HEK293 (cell line): ENCODE measurements around the gene MLEC.

ENCODE experiments used
- GLIS1 ChIP-seq: fragments of 450-650 bp; formaldehyde crosslinking; IDR thresholded peaks from 2 replicates; pipeline ENCODE4 v1.5.1; 2016; ENCODE audit warnings: missing biosample characterization, missing genetic modification characterization
- HOXC10 ChIP-seq: sonication (generic); formaldehyde crosslinking; IDR thresholded peaks from 2 replicates; pipeline ENCODE4 v1.8.1; 2023; ENCODE audit warnings: mild to moderate bottlenecking, missing genetic modification reagents
- ZBTB1 ChIP-seq: fragments of 450-650 bp; formaldehyde crosslinking; IDR thresholded peaks from 2 replicates; pipeline ENCODE4 v1.5.1; 2016; ENCODE audit warnings: missing biosample characterization, missing genetic modification characterization
- ZFP41 ChIP-seq: fragments of 450-650 bp; formaldehyde crosslinking; IDR thresholded peaks from 2 replicates; pipeline ENCODE4 v1.5.1; 2016; ENCODE audit warnings: missing biosample characterization, missing genetic modification characterization, borderline replicate concordance
- ZNF112 ChIP-seq: fragments of 450-650 bp; formaldehyde crosslinking; IDR thresholded peaks from 2 replicates; pipeline ENCODE4 v1.5.0; 2017; ENCODE audit warnings: missing biosample characterization, missing genetic modification characterization
- ZNF157 ChIP-seq: fragments of 450-650 bp; formaldehyde crosslinking; IDR thresholded peaks from 2 replicates; pipeline ENCODE4 v1.5.1; 2016; ENCODE audit warnings: missing biosample characterization, missing genetic modification characterization
- ZNF175 ChIP-seq: fragments of 450-650 bp; formaldehyde crosslinking; IDR thresholded peaks from 2 replicates; pipeline ENCODE4 v1.5.1; 2016; ENCODE audit warnings: missing biosample characterization, missing genetic modification characterization
- ZNF214 ChIP-seq: fragments of 450-650 bp; formaldehyde crosslinking; IDR thresholded peaks from 2 replicates; pipeline ENCODE4 v1.5.1; 2017; ENCODE audit warnings: missing biosample characterization, mild to moderate bottlenecking, missing genetic modification characterization, borderline replicate concordance
- ZNF23 ChIP-seq: fragments of 450-650 bp; formaldehyde crosslinking; IDR thresholded peaks from 2 replicates; pipeline ENCODE4 v1.5.1; 2016; ENCODE audit warnings: missing biosample characterization, missing genetic modification characterization, borderline replicate concordance
- ZNF341 ChIP-seq: fragments of 450-650 bp; formaldehyde crosslinking; IDR thresholded peaks from 2 replicates; pipeline ENCODE4; 2016; ENCODE audit warnings: low read depth, missing biosample characterization, missing genetic modification characterization
- ZNF37A ChIP-seq: fragments of 450-650 bp; IDR thresholded peaks from 2 replicates; pipeline ENCODE4 v1.5.1; 2018; ENCODE audit warnings: missing biosample characterization, missing genetic modification characterization
- ZNF521 ChIP-seq: fragments of 450-650 bp; formaldehyde crosslinking; IDR thresholded peaks from 2 replicates; pipeline ENCODE4 v1.5.1; 2017; ENCODE audit warnings: missing biosample characterization, mild to moderate bottlenecking, missing genetic modification characterization
- ZNF549 ChIP-seq: fragments of 450-650 bp; IDR thresholded peaks from 2 replicates; pipeline ENCODE4 v1.5.1; 2018; ENCODE audit warnings: missing biosample characterization, missing genetic modification characterization, mild to moderate bottlenecking, inconsistent platforms, moderate library complexity
- ZNF555 ChIP-seq: fragments of 450-650 bp; formaldehyde crosslinking; conservative IDR thresholded peaks from 2 replicates; pipeline ENCODE4 v1.5.1; 2017; ENCODE audit warnings: missing biosample characterization, mild to moderate bottlenecking, missing genetic modification characterization, inconsistent platforms
- ZNF624 ChIP-seq: fragments of 450-650 bp; formaldehyde crosslinking; IDR thresholded peaks from 2 replicates; pipeline ENCODE4 v1.5.1; 2017; ENCODE audit warnings: missing biosample characterization, missing genetic modification characterization
- ZNF654 ChIP-seq: fragments of 450-650 bp; formaldehyde crosslinking; IDR thresholded peaks from 2 replicates; pipeline ENCODE4 v1.5.1; 2016; ENCODE audit warnings: low read depth, missing biosample characterization, missing genetic modification characterization
- ZNF670 ChIP-seq: fragments of 450-650 bp; formaldehyde crosslinking; IDR thresholded peaks from 2 replicates; pipeline ENCODE4 v1.5.1; 2016; ENCODE audit warnings: missing biosample characterization, missing genetic modification characterization, low read depth
- ZNF707 ChIP-seq: fragments of 450-650 bp; formaldehyde crosslinking; IDR thresholded peaks from 2 replicates; pipeline ENCODE4 v1.5.1; 2016; ENCODE audit warnings: missing biosample characterization, missing genetic modification characterization
- ZNF776 ChIP-seq: fragments of 450-650 bp; formaldehyde crosslinking; IDR thresholded peaks from 2 replicates; pipeline ENCODE4 v1.5.0; 2017; ENCODE audit warnings: missing biosample characterization, missing genetic modification characterization, borderline replicate concordance
- ZNF777 ChIP-seq: fragments of 450-650 bp; formaldehyde crosslinking; IDR thresholded peaks from 2 replicates; pipeline ENCODE4 v1.5.1; 2017; ENCODE audit warnings: missing biosample characterization, missing genetic modification characterization, borderline replicate concordance
- ZXDB ChIP-seq: fragments of 450-650 bp; formaldehyde crosslinking; IDR thresholded peaks from 2 replicates; pipeline ENCODE4 v1.5.1; 2016; ENCODE audit warnings: missing biosample characterization, missing genetic modification characterization
- TF ChIP-seq, protein P1 (sequence below): fragments of 450-650 bp; formaldehyde crosslinking; IDR thresholded peaks from 2 replicates; pipeline ENCODE4 v1.5.1; 2016; ENCODE audit warnings: missing biosample characterization, missing genetic modification characterization
- TF ChIP-seq, protein P2 (sequence below): sonication (generic); formaldehyde crosslinking; IDR thresholded peaks from 2 replicates; pipeline ENCODE4 v1.8.1; 2022; ENCODE audit warnings: mild to moderate bottlenecking, moderate library complexity, missing genetic modification reagents
- TF ChIP-seq, protein P3 (sequence below): fragments of 450-650 bp; IDR thresholded peaks from 2 replicates; pipeline ENCODE4 v1.5.1; 2018; ENCODE audit warnings: missing biosample characterization, missing genetic modification characterization
- TF ChIP-seq, protein P4 (sequence below): fragments of 450-650 bp; IDR thresholded peaks from 2 replicates; pipeline ENCODE4 v1.5.1; 2018; ENCODE audit warnings: missing biosample characterization, mild to moderate bottlenecking, missing genetic modification characterization
- TF ChIP-seq, protein P5 (sequence below): fragments of 450-650 bp; formaldehyde crosslinking; IDR thresholded peaks from 2 replicates; pipeline ENCODE4 v1.5.1; 2016; ENCODE audit warnings: missing biosample characterization, missing genetic modification characterization
- TF ChIP-seq, protein P6 (sequence below): fragments of 450-650 bp; formaldehyde crosslinking; IDR thresholded peaks from 2 replicates; pipeline ENCODE4 v1.5.1; 2016; ENCODE audit warnings: missing biosample characterization, missing genetic modification characterization

The MLEC gene

DNA sequence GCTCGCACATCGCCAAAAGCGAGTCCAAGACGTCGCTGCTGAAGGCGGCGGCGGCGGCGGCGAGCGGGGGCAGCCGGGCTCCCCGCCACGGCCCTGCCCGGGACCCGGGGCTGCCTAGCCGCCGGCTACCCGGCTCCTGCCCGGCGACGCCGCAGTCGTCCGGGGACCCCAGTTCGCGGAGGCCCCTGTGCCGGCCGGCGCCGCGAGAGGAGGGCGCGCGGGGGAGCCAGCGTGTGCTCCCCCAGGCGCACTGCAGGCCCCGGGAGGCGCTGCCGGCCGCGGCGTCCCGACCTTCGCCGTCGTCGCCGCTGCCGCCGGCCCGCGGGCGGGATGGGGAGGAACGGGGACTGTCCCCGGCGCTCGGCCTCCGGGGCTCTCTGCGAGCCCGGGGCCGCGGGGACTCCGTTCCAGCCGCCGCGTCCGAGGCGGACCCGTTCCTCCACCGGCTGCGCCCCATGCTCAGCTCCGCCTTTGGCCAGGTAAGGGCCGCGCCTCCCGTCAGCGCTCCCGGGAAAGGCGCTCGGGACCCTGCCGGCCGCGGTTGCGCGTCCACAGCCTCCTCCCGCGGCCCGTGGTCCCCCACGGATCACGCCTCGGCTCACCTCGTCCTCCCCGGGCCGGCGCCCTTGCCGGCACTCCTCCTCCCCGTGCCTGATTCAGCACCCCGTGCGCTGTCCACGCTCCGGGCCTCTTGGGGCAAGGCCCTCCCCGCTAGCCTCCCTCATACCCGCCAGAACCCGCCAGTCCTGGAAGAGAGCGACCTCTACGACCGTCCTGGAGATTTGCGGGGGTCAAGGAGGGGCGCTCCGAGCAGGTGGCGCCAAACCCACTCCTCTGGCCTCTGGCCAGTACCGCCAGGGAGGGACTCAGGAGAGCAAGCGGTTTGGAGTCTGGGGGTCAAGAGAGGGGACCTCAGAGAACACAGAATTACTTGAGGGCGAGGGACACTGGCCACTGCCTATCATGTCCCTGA, 45.8 kb upstream of the MLEC start (continued):
- TF ChIP-seq HOXC10 (CRISPR knock-in tag) = no peak
- TF ChIP-seq, protein P1, sequence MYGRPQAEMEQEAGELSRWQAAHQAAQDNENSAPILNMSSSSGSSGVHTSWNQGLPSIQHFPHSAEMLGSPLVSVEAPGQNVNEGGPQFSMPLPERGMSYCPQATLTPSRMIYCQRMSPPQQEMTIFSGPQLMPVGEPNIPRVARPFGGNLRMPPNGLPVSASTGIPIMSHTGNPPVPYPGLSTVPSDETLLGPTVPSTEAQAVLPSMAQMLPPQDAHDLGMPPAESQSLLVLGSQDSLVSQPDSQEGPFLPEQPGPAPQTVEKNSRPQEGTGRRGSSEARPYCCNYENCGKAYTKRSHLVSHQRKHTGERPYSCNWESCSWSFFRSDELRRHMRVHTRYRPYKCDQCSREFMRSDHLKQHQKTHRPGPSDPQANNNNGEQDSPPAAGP (tag by site-specific recombination) = peak; percentile 57; the same call in 1 of the 2 replicates
- TF ChIP-seq ZNF157 (tag by site-specific recombination) = no peak
- no peak for TF ChIP-seq ZNF777 (tag by site-specific recombination)
- no peak for TF ChIP-seq ZNF670 (tag by site-specific recombination)
- TF ChIP-seq ZNF624 (tag by site-specific recombination) = no peak
- no peak for TF ChIP-seq ZNF654 (tag by site-specific recombination)
- no peak for TF ChIP-seq ZNF521 (tag by site-specific recombination)
- TF ChIP-seq ZNF549 (tag by site-specific recombination) = no peak
- no peak for TF ChIP-seq ZNF555 (tag by site-specific recombination)
- TF ChIP-seq ZBTB1 = no peak
- TF ChIP-seq ZNF214 (tag by site-specific recombination) = no peak
- TF ChIP-seq, protein P2, sequence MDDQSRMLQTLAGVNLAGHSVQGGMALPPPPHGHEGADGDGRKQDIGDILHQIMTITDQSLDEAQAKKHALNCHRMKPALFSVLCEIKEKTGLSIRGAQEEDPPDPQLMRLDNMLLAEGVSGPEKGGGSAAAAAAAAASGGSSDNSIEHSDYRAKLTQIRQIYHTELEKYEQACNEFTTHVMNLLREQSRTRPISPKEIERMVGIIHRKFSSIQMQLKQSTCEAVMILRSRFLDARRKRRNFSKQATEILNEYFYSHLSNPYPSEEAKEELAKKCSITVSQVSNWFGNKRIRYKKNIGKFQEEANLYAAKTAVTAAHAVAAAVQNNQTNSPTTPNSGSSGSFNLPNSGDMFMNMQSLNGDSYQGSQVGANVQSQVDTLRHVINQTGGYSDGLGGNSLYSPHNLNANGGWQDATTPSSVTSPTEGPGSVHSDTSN = no peak
- 0 out of 2 replicates have a peak, but pooled peaks have one; percentile 32 for TF ChIP-seq ZXDB (tag by site-specific recombination)
- TF ChIP-seq ZNF707 = no peak
- TF ChIP-seq ZNF776 (tag by site-specific recombination) = no peak
- TF ChIP-seq, protein P3, sequence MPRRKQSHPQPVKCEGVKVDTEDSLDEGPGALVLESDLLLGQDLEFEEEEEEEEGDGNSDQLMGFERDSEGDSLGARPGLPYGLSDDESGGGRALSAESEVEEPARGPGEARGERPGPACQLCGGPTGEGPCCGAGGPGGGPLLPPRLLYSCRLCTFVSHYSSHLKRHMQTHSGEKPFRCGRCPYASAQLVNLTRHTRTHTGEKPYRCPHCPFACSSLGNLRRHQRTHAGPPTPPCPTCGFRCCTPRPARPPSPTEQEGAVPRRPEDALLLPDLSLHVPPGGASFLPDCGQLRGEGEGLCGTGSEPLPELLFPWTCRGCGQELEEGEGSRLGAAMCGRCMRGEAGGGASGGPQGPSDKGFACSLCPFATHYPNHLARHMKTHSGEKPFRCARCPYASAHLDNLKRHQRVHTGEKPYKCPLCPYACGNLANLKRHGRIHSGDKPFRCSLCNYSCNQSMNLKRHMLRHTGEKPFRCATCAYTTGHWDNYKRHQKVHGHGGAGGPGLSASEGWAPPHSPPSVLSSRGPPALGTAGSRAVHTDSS = no peak
- TF ChIP-seq GLIS1 (tag by site-specific recombination) = peak; percentile 69
- TF ChIP-seq ZNF37A (tag by site-specific recombination) = no peak
- TF ChIP-seq, protein P4, sequence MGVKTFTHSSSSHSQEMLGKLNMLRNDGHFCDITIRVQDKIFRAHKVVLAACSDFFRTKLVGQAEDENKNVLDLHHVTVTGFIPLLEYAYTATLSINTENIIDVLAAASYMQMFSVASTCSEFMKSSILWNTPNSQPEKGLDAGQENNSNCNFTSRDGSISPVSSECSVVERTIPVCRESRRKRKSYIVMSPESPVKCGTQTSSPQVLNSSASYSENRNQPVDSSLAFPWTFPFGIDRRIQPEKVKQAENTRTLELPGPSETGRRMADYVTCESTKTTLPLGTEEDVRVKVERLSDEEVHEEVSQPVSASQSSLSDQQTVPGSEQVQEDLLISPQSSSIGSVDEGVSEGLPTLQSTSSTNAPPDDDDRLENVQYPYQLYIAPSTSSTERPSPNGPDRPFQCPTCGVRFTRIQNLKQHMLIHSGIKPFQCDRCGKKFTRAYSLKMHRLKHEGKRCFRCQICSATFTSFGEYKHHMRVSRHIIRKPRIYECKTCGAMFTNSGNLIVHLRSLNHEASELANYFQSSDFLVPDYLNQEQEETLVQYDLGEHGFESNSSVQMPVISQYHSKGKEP (tag by site-specific recombination) = no peak
- TF ChIP-seq ZNF341 (tag by site-specific recombination) = no peak
- TF ChIP-seq, protein P5, sequence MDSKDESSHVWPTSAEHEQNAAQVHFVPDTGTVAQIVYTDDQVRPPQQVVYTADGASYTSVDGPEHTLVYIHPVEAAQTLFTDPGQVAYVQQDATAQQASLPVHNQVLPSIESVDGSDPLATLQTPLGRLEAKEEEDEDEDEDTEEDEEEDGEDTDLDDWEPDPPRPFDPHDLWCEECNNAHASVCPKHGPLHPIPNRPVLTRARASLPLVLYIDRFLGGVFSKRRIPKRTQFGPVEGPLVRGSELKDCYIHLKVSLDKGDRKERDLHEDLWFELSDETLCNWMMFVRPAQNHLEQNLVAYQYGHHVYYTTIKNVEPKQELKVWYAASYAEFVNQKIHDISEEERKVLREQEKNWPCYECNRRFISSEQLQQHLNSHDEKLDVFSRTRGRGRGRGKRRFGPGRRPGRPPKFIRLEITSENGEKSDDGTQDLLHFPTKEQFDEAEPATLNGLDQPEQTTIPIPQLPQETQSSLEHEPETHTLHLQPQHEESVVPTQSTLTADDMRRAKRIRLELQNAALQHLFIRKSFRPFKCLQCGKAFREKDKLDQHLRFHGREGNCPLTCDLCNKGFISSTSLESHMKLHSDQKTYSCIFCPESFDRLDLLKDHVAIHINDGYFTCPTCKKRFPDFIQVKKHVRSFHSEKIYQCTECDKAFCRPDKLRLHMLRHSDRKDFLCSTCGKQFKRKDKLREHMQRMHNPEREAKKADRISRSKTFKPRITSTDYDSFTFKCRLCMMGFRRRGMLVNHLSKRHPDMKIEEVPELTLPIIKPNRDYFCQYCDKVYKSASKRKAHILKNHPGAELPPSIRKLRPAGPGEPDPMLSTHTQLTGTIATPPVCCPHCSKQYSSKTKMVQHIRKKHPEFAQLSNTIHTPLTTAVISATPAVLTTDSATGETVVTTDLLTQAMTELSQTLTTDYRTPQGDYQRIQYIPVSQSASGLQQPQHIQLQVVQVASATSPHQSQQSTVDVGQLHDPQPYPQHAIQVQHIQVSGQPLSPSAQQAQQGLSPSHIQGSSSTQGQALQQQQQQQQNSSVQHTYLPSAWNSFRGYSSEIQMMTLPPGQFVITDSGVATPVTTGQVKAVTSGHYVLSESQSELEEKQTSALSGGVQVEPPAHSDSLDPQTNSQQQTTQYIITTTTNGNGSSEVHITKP (tag by site-specific recombination) = no peak
- TF ChIP-seq ZNF175 (tag by site-specific recombination) = no peak
- TF ChIP-seq ZNF112 (tag by site-specific recombination) = no peak
- no peak for TF ChIP-seq ZFP41 (tag by site-specific recombination)
- TF ChIP-seq ZNF23 (tag by site-specific recombination) = no peak
- TF ChIP-seq, protein P6, sequence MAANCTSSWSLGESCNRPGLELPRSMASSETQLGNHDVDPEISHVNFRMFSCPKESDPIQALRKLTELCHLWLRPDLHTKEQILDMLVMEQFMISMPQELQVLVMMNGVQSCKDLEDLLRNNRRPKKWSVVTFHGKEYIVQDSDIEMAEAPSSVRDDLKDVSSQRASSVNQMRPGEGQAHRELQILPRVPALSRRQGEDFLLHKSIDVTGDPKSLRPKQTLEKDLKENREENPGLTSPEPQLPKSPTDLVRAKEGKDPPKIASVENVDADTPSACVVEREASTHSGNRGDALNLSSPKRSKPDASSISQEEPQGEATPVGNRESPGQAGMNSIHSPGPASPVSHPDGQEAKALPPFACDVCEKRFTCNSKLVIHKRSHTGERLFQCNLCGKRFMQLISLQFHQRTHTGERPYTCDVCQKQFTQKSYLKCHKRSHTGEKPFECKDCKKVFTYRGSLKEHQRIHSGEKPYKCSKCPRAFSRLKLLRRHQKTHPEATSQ = no peak
